GM23248 (cell line): ENCODE measurements around the gene YPEL3. TPM values are rescaled to one million over a fixed set of nuclear protein-coding genes. Genes with fewer than 3 reads are reported as not detected.

Experiments
- DNase-seq: peaks from one replicate; pipeline ENCODE4 v3.0.0-alpha.2; 2015
- H2AFZ ChIP-seq: fragments of 200-600 bp; sonication (generic); 2 replicates; pipeline ENCODE4 v1.6.1; 2016; ENCODE audit warnings: antibody characterized with exemption
- H3F3A ChIP-seq: fragments of 200-600 bp; sonication (generic); 2 replicates; pipeline ENCODE4 v1.6.1; 2016; ENCODE audit warnings: mild to moderate bottlenecking, antibody characterized with exemption, mixed run types; ENCODE audit not compliant: insufficient read depth
- H3K27ac ChIP-seq: fragments of 200-600 bp; sonication (generic); 2 replicates; pipeline ENCODE4 v1.5.1; 2016; ENCODE audit warnings: mild to moderate bottlenecking
- H3K27me3 ChIP-seq: fragments of 200-600 bp; sonication (generic); replicated peaks from 2 replicates; pipeline ENCODE4 v1.6.1; 2016; ENCODE audit warnings: mild to moderate bottlenecking; ENCODE audit not compliant: insufficient read depth
- H3K36me3 ChIP-seq: fragments of 200-600 bp; sonication (generic); 2 replicates; pipeline ENCODE4 v1.6.1; 2016; ENCODE audit warnings: low read depth, mild to moderate bottlenecking
- H3K4me1 ChIP-seq: fragments of 200-600 bp; sonication (generic); 2 replicates; pipeline ENCODE4 v1.6.1; 2016; ENCODE audit warnings: mild to moderate bottlenecking; ENCODE audit not compliant: insufficient read depth
- H3K4me2 ChIP-seq: fragments of 200-600 bp; sonication (generic); one replicate; pipeline ENCODE4 v1.6.1; 2016; ENCODE audit warnings: mild to moderate bottlenecking; ENCODE audit not compliant: unreplicated experiment
- H3K4me3 ChIP-seq: fragments of 200-600 bp; sonication (generic); 2 replicates; pipeline ENCODE4 v1.5.1; 2016; ENCODE audit warnings: mild to moderate bottlenecking
- H3K79me2 ChIP-seq: fragments of 200-600 bp; sonication (generic); 2 replicates; pipeline ENCODE4 v1.6.1; 2016; ENCODE audit warnings: mild to moderate bottlenecking; ENCODE audit not compliant: insufficient read depth
- H3K9ac ChIP-seq: fragments of 200-600 bp; sonication (generic); 2 replicates; pipeline ENCODE4 v1.6.1; 2016; ENCODE audit warnings: mild to moderate bottlenecking
- H3K9me2 ChIP-seq: fragments of 200-600 bp; sonication (generic); 2 replicates; pipeline ENCODE4 v1.6.1; 2016; ENCODE audit warnings: mixed run types, mild to moderate bottlenecking, moderate library complexity; ENCODE audit not compliant: insufficient read depth
- H3K9me3 ChIP-seq: fragments of 200-600 bp; sonication (generic); one replicate; pipeline ENCODE4 v1.6.1; 2017; ENCODE audit warnings: low read depth
- H4K20me1 ChIP-seq: fragments of 200-600 bp; sonication (generic); 2 replicates; pipeline ENCODE4 v1.6.0; 2016; ENCODE audit not compliant: insufficient read depth
- EZH2 ChIP-seq: fragments of 200-600 bp; sonication (generic); IDR thresholded peaks from 2 replicates; pipeline ENCODE4 v1.6.1; 2018; ENCODE audit warnings: antibody characterized with exemption, mild to moderate bottlenecking; ENCODE audit not compliant: insufficient read depth, poor library complexity, severe bottlenecking
- EZH2phosphoT487 ChIP-seq: fragments of 200-600 bp; sonication (generic); IDR thresholded peaks from 2 replicates; pipeline ENCODE4 v1.6.1; 2018; ENCODE audit warnings: antibody characterized with exemption, moderate library complexity, mild to moderate bottlenecking, low read depth; ENCODE audit not compliant: insufficient read depth
- WGBS, 2 experiments: methylation state at CpG; one replicate each; pipeline ENCODE4 v1.1.6; 2015 to 2017; ENCODE audit warnings: low lambda C conversion rate in 2 of 2, low coverage in 1 of 2; ENCODE audit errors: missing lambda C conversion rate in 2 of 2; 5-methylcytosine and 5-hydroxymethylcytosine counted together
- in situ Hi-C: fragments of 300-500 bp; cut with MboI; formaldehyde crosslinking; loops from 2 replicates; pipeline ENCODE4 v1.15.0; 2020
- polyA plus RNA-seq: library from polyadenylated mRNA; unstranded; fragments of >200 nt; fragmentation: Nextera tagmentation; extraction: Ambion mirVana; gene quantifications from 2 replicates; pipeline ENCODE4 v1.2.1, GENCODE V29; 2016
- total RNA-seq: library from RNA; depleted of rRNA; stranded (reverse); fragments of >200 nt; shearing (Covaris generic); gene quantifications from 2 replicates; pipeline ENCODE4 v1.2.3, GENCODE V29; 2014

Gene YPEL3
- total and polyA plus RNA-seq, 2 experiments from 2014 or later, result 100.0 to 200 TPM

- Histone ChIP-seq H3K36me3 (peaks cover 26% of the 10 kb centered on the region; the same call in 1 of the 2 replicates), H3K4me1 (peaks cover 17% of the 10 kb centered on the region), H2AFZ (no peak overlapping the region), H3K79me2 (peaks cover 76% of the 10 kb centered on the region), H3K4me2 (no peak overlapping the region), H3K9me2 (no peaks in the 10 kb centered on the region), H3K27ac (0 out of 2 replicates have a peak overlapping the region, but pooled peaks have one; percentile 87), H3F3A (peaks cover 19% of the 10 kb centered on the region), H3K9me3 (no peaks in the 10 kb centered on the region), H3K4me3 (no peak overlapping the region), H4K20me1 (no peaks in the 10 kb centered on the region), H3K9ac (peak overlapping the region; percentile 94; the same call in 1 of the 2 replicates), H3K27me3 (no peaks in the 10 kb centered on the region)
- 82 to 90% methylated on average over 7 of the region's 7 CpGs for WGBS, 2 experiments
- DNase-seq, result no peak
- no peak for TF ChIP-seq EZH2phosphoT487
- TF ChIP-seq EZH2, result no peak
- in situ Hi-C loops, result no loop called here
Observed at GRCh38 chr16:30078744-30079143, 17.3 kb downstream of the YPEL3 start.

- H3K4me3 ChIP-seq, result peak overlapping the region; percentile 81
- no peaks in the 10 kb centered on the region for H4K20me1 ChIP-seq
- H3K27ac ChIP-seq, result peak overlapping the region; percentile 87
- H3K9me3 ChIP-seq, result no peaks in the 10 kb centered on the region
- peaks cover 17% of the 10 kb centered on the region for H3K4me1 ChIP-seq
- H3K36me3 ChIP-seq, result peaks cover 27% of the 10 kb centered on the region; the same call in 1 of the 2 replicates
- H3K9ac ChIP-seq, result peak overlapping the region; percentile 94
- no peaks in the 10 kb centered on the region for H3K9me2 ChIP-seq
- no peak overlapping the region for H2AFZ ChIP-seq
- WGBS, 2 experiments, result 44 to 56% methylated on average over 6 of the region's 6 CpGs
- peak; percentile 78 for DNase-seq
- in situ Hi-C loops, result no loop called here
- peaks cover 30% of the 10 kb centered on the region for H3F3A ChIP-seq
- no peaks in the 10 kb centered on the region for H3K27me3 ChIP-seq
- H3K79me2 ChIP-seq, result peaks cover 68% of the 10 kb centered on the region
- TF ChIP-seq EZH2 (no peak), EZH2phosphoT487 (no peak)
- H3K4me2 ChIP-seq, result peak overlapping the region; percentile 97
Observed at GRCh38 chr16:30077656-30078055, 18.4 kb downstream of the YPEL3 start.

- Histone ChIP-seq H3F3A (peaks cover 44% of the 10 kb centered on the region), H3K4me3 (peak overlapping the region; percentile 81), H3K4me1 (peaks cover 17% of the 10 kb centered on the region), H3K4me2 (peak overlapping the region; percentile 97), H4K20me1 (no peaks in the 10 kb centered on the region), H2AFZ (peak overlapping the region; percentile 76), H3K79me2 (peaks cover 61% of the 10 kb centered on the region), H3K9me3 (no peaks in the 10 kb centered on the region), H3K36me3 (peaks cover 38% of the 10 kb centered on the region), H3K27ac (peak overlapping the region; percentile 87), H3K27me3 (no peaks in the 10 kb centered on the region), H3K9me2 (no peaks in the 10 kb centered on the region), H3K9ac (peak overlapping the region; percentile 94)
- 0 to 2% methylated on average over 24 to 27 of the region's 33 CpGs for WGBS, 2 experiments
- in situ Hi-C loops, result no loop called here
- peak; percentile 71 for DNase-seq
- no peak for TF ChIP-seq EZH2phosphoT487
- no peak for TF ChIP-seq EZH2
Observed at GRCh38 chr16:30076276-30076791, 19.7 kb downstream of the YPEL3 start.

GRCh38 chr16:30075503-30076275 lies 20.3 kb downstream of the YPEL3 start, which contains the start of gene PPP4C:
PPP4C (plus strand) TSS chr16:30075994; CDS start chr16:30076378, 384 bp downstream.
- Histone ChIP-seq H3K9me3 (no peaks in the 10 kb centered on the region), H3K79me2 (peaks cover 61% of the 10 kb centered on the region), H3K27me3 (no peaks in the 10 kb centered on the region), H3K9ac (peak within 1 kb of the TSS; percentile 94), H3F3A (peaks cover 50% of the 10 kb centered on the region), H3K27ac (peak within 1 kb of the TSS; percentile 87), H2AFZ (peak within 1 kb of the TSS; percentile 76), H4K20me1 (no peaks in the 10 kb centered on the region), H3K36me3 (peaks cover 38% of the 10 kb centered on the region), H3K9me2 (no peaks in the 10 kb centered on the region), H3K4me3 (peak within 1 kb of the TSS; percentile 81), H3K4me1 (peaks cover 17% of the 10 kb centered on the region), H3K4me2 (peak within 1 kb of the TSS; percentile 97)
- in situ Hi-C loops, result no loop called here
- TF ChIP-seq EZH2phosphoT487 (no peak), EZH2 (no peak)
- WGBS, 2 experiments, result 1 to 3% methylated on average over 35 to 67 of the region's 67 CpGs
- peak; percentile 97 for DNase-seq
